Left lung (tissue), 10 donors: ENCODE results near the gene FRMD5. TPM values are rescaled to one million over a fixed set of nuclear protein-coding genes. Genes with fewer than 3 reads are reported as not detected.
"Not testable (repeated sequence)": the region's sequence is repeated elsewhere in the genome, so short reads cannot be mapped to it uniquely, and the experiment has no call there.

Experiments used
- ATAC-seq: fragments of 200-7000 bp; cut with Tn5 transposase; one replicate; pipeline ENCODE4 v1.9.1; 2020; ENCODE audit warnings: moderate library complexity
- DNase-seq, 4 donors: peaks; one replicate each; pipeline ENCODE4 v3.0.0-alpha.2; 2013 to 2020
- H3K27ac ChIP-seq, 2 donors: fragments of 200-600 bp; sonication (generic) in 1 of 2; one replicate each; pipeline versions ENCODE4 v1.5.0 to v1.8.0; 2020 to 2021
- H3K27me3 ChIP-seq, 2 donors: fragments of 200-600 bp; sonication (generic) in 1 of 2; one replicate each; pipeline versions ENCODE4 v1.5.0 to v1.8.0; 2020 to 2021
- H3K36me3 ChIP-seq, 2 donors: fragments of 200-600 bp; sonication (generic) in 1 of 2; one replicate each; pipeline versions ENCODE4 v1.5.0 to v1.8.0; 2020 to 2021
- H3K4me1 ChIP-seq, 2 donors: fragments of 200-600 bp; one replicate each; pipeline ENCODE4 v1.8.0; 2021
- H3K4me3 ChIP-seq, 2 donors: fragments of 200-600 bp; sonication (generic) in 1 of 2; one replicate each; pipeline versions ENCODE4 v1.5.0 to v1.8.0; 2020 to 2021; ENCODE audit warnings: mild to moderate bottlenecking in 1 of 2
- H3K9me3 ChIP-seq, 2 donors: fragments of 200-600 bp; sonication (generic) in 1 of 2; one replicate each; pipeline versions ENCODE4 v1.5.0 to v1.8.0; 2020 to 2021
- CTCF ChIP-seq, 2 donors: fragments of 200-600 bp; sonication (generic) in 1 of 2; IDR thresholded peaks; one replicate each; pipeline versions ENCODE4 v1.5.0 to v1.8.0; 2021; ENCODE audit warnings: antibody characterized with exemption in 2 of 2
- intact Hi-C, 2 donors: fragments of 100-400 bp; cut with DNase I; formaldehyde crosslinking; loops; one replicate each; pipeline versions ENCODE4 v1.11.2 to v1.14.2; 2022
- polyA plus RNA-seq, 6 donors: library from polyadenylated mRNA; unstranded; fragments of 120-200 nt; gene quantifications; one replicate each; pipeline ENCODE4 v1.2.1, GENCODE V29; 2013; ENCODE audit not compliant: insufficient read length in 6 of 6
- total RNA-seq, 2 donors: library from RNA; stranded (reverse); fragmentation: NEBNext Ultra II Directional; extraction: Animal tissue kit (Norgen Biotek cat#: 25700); gene quantifications; one replicate each; pipeline ENCODE4 v1.2.1, GENCODE V29; 2021
- donor health status: DM: no; HTN: yes; CAD: no.
- donor health status: DM: no; HTN: no; CAD: no.

The FRMD5 gene
- total and polyA plus RNA-seq, 8 donors, result 1.5 to 4.4 (median 2.3) TPM

GRCh38 chr15:44227584-44227983 is 32.5 kb upstream of the FRMD5 start:
- Histone ChIP-seq H3K27ac (no peak overlapping the region), H3K4me3 (no peak overlapping the region), H3K36me3 (no peaks in the 10 kb centered on the region), H3K27me3 (peaks cover 0 to 6% of the 10 kb centered on the region in 2 donors), H3K4me1 (no peaks in the 10 kb centered on the region), H3K9me3 (peaks cover 0 to 2% of the 10 kb centered on the region in 2 donors)
- TF ChIP-seq CTCF (IDR thresholded peaks at IDR 0.05), result no peak
- DNase-seq (no peak), ATAC-seq (no peak)
- intact Hi-C loops, result no loop called here

- DNase-seq, H3K4me3 ChIP-seq, ATAC-seq, H3K27me3 ChIP-seq, H3K36me3 ChIP-seq, intact Hi-C loops, H3K9me3 ChIP-seq, H3K4me1 ChIP-seq, H3K27ac ChIP-seq: not testable (repeated sequence)
These were observed 31.9 kb upstream of the FRMD5 start for GRCh38 chr15:44227001-44227400.

- H3K4me1 ChIP-seq, result no peaks in the 10 kb centered on the region
- peaks cover 0 to 2% of the 10 kb centered on the region in 2 donors for H3K9me3 ChIP-seq
- intact Hi-C loops, result no loop called here
- no peaks in the 10 kb centered on the region for H3K36me3 ChIP-seq
- H3K4me3 ChIP-seq, result no peak overlapping the region
- TF ChIP-seq CTCF (IDR thresholded peaks at IDR 0.05), result no peak
- peak in 2 of 4 donors; percentile 5 to 30 for DNase-seq
- peak; percentile 62 for ATAC-seq
- H3K27ac ChIP-seq, result no peak overlapping the region
- peaks cover 0 to 6% of the 10 kb centered on the region in 2 donors for H3K27me3 ChIP-seq
These were observed 27.4 kb upstream of the FRMD5 start for GRCh38 chr15:44222478-44222877.

- H3K27me3 ChIP-seq, result peaks cover 0 to 6% of the 10 kb centered on the region in 2 donors
- no peaks in the 10 kb centered on the region for H3K4me1 ChIP-seq
- no peak for TF ChIP-seq CTCF (IDR thresholded peaks at IDR 0.05)
These were observed 24.0 kb upstream of the FRMD5 start for GRCh38 chr15:44219073-44219472.

GRCh38 chr15:44216958-44217357 is 21.9 kb upstream of the FRMD5 start:
- no peak overlapping the region for H3K4me3 ChIP-seq
- no peaks in the 10 kb centered on the region for H3K36me3 ChIP-seq
- ATAC-seq (no peak), DNase-seq (no peak)
- intact Hi-C loops, result no loop called here
- no peak overlapping the region for H3K27ac ChIP-seq
- H3K27me3 ChIP-seq, result no peaks in the 10 kb centered on the region
- H3K9me3 ChIP-seq, result no peaks in the 10 kb centered on the region
- H3K4me1 ChIP-seq, result no peaks in the 10 kb centered on the region
- no peak for TF ChIP-seq CTCF (IDR thresholded peaks at IDR 0.05)

More at GRCh38 chr15:44219073-44219472, 24.0 kb upstream of the FRMD5 start:
- H3K27ac ChIP-seq, result no peak overlapping the region
- intact Hi-C loops, result no loop called here
- H3K36me3 ChIP-seq, result no peaks in the 10 kb centered on the region
- no peak overlapping the region for H3K4me3 ChIP-seq
- no peak for DNase-seq
- ATAC-seq, result no peak
- H3K9me3 ChIP-seq, result no peaks in the 10 kb centered on the region

- DNase-seq (no peak), ATAC-seq (peak; percentile 12)
- Histone ChIP-seq H3K27me3 (peaks cover 0 to 5% of the 10 kb centered on the region in 2 donors), H3K4me3 (no peak overlapping the region), H3K27ac (no peak overlapping the region), H3K4me1 (no peaks in the 10 kb centered on the region), H3K9me3 (no peaks in the 10 kb centered on the region), H3K36me3 (no peaks in the 10 kb centered on the region)
- TF ChIP-seq CTCF (IDR thresholded peaks at IDR 0.05), result no peak
- intact Hi-C loops, result no loop called here
These were observed 20.5 kb upstream of the FRMD5 start for GRCh38 chr15:44215594-44215993.
